Smooth muscle cell (in vitro differentiated cells): ENCODE results near the gene TNFSF13. TPM values are rescaled to one million over a fixed set of nuclear protein-coding genes. Genes with fewer than 3 reads are reported as not detected.
A peak's percentile ranks its signal among the peaks of the same experiment; 100 is the strongest.

ENCODE experiments used
- DNase-seq: peaks from one replicate; lab custom pipeline; 2025; ENCODE audit not compliant: unreplicated experiment; lab: John Stamatoyannopoulos, UW
- H2AFZ ChIP-seq: fragments of 200-600 bp; sonication (generic); 2 replicates; pipeline ENCODE4 v1.6.0; 2016; ENCODE audit warnings: antibody characterized with exemption, low read depth, mild to moderate bottlenecking
- H3F3A ChIP-seq: fragments of 200-600 bp; sonication (generic); 2 replicates; pipeline ENCODE4 v1.6.0; 2017; ENCODE audit warnings: antibody characterized with exemption, low read depth
- H3K27ac ChIP-seq: fragments of 200-600 bp; sonication (generic); 2 replicates; pipeline ENCODE4 v1.5.1; 2016; ENCODE audit warnings: low read depth, mild to moderate bottlenecking
- H3K27me3 ChIP-seq: fragments of 200-600 bp; sonication (generic); 2 replicates; pipeline ENCODE4 v1.6.1; 2016; ENCODE audit warnings: low read depth, mild to moderate bottlenecking
- H3K36me3 ChIP-seq: fragments of 200-600 bp; sonication (generic); 2 replicates; pipeline ENCODE4 v1.5.1; 2016; ENCODE audit warnings: low read depth
- H3K4me1 ChIP-seq: fragments of 200-600 bp; sonication (generic); 2 replicates; pipeline ENCODE4 v1.5.1; 2016; ENCODE audit warnings: low read depth
- H3K4me2 ChIP-seq: fragments of 200-600 bp; sonication (generic); 2 replicates; pipeline ENCODE4 v1.6.0; 2016; ENCODE audit warnings: mild to moderate bottlenecking
- H3K4me3 ChIP-seq: fragments of 200-600 bp; sonication (generic); 2 replicates; pipeline ENCODE4 v1.5.1; 2016; ENCODE audit warnings: mild to moderate bottlenecking
- H3K79me2 ChIP-seq: fragments of 200-600 bp; sonication (generic); 2 replicates; pipeline ENCODE4 v1.6.0; 2016; ENCODE audit warnings: low read depth, mild to moderate bottlenecking
- H3K9ac ChIP-seq: fragments of 200-600 bp; sonication (generic); 2 replicates; pipeline ENCODE4 v1.6.0; 2016; ENCODE audit warnings: low read depth
- H3K9me3 ChIP-seq: fragments of 200-600 bp; sonication (generic); replicated peaks from 2 replicates; pipeline ENCODE4 v1.5.1; 2016; ENCODE audit warnings: low read depth
- H4K20me1 ChIP-seq: fragments of 200-600 bp; sonication (generic); 2 replicates; pipeline ENCODE4 v1.6.0; 2016; ENCODE audit warnings: low read depth
- CTCF ChIP-seq: fragments of 200-600 bp; sonication (generic); IDR thresholded peaks from 2 replicates; pipeline ENCODE4 v1.5.1; 2017; ENCODE audit warnings: borderline replicate concordance, mild to moderate bottlenecking, antibody characterized with exemption; ENCODE audit not compliant: insufficient read depth, poor library complexity, severe bottlenecking
- WGBS: methylation state at CpG from one replicate; pipeline ENCODE4 v1.1.7; 2016; ENCODE audit warnings: low lambda C conversion rate; 5-methylcytosine and 5-hydroxymethylcytosine counted together
- polyA plus RNA-seq: library from polyadenylated mRNA; unstranded; fragments of >200 nt; fragmentation: Nextera tagmentation; extraction: Ambion mirVana; gene quantifications from 2 replicates; pipeline ENCODE4 v1.2.1, GENCODE V29; 2016
- total RNA-seq: library from RNA; depleted of rRNA; stranded (reverse); fragments of >200 nt; gene quantifications from 2 replicates; pipeline ENCODE4 v1.2.3, GENCODE V29; 2014

The TNFSF13 gene
- total and polyA plus RNA-seq, 2 experiments from 2014 or later: 0.38 to 4.1 TPM

DNA sequence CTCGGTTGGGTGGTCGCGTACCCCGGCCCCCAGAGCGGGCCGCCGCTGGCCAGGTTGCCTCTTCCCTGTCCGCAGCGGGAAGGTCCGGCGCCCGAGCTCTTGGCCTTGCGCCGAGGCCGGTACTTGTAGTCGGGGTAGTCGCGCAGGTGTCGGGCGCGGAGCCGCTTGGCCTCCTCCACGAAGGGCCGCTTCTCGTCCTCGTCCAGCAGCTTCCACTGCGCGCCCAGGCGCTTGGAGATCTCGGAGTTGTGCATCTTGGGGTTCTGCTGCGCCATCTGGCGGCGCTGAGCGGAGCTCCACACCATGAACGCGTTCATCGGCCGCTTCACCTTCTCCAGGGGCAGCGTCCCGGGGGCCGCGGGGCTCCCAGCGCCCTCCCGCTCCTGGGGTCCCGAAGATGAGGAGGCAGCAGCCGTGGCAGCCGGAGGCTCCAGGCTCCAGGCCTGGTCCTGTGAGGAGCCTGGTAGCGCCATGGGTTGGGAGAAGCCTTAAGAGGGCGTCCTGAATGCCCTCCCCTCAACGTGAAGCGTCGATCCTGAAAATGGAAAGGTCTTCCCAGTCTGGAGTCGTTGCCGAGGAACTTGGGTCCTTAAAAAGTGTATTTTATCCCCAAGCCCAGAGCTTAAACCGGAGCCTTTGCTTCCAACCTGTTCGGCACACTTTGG, 30.8 kb downstream of the TNFSF13 start:
- Histone ChIP-seq H4K20me1 (peaks cover 9% of the 10 kb centered on the region), H3K9me3 (no peaks in the 10 kb centered on the region), H3K79me2 (peaks cover 14% of the 10 kb centered on the region), H3K36me3 (peaks cover 6% of the 10 kb centered on the region), H3F3A (peaks cover 5% of the 10 kb centered on the region), H3K9ac (peak overlapping the region; percentile 54), H3K4me3 (peak overlapping the region; percentile 38), H3K4me2 (peak overlapping the region; percentile 77), H2AFZ (no peak overlapping the region), H3K27me3 (no peaks in the 10 kb centered on the region), H3K27ac (peak overlapping the region; percentile 96), H3K4me1 (peaks cover 31% of the 10 kb centered on the region)
- no peak for DNase-seq
- peak; percentile 85 for TF ChIP-seq CTCF
- 23% methylated on average over 56 of the region's 56 CpGs for WGBS

GRCh38 chr17:7589891-7590691, 31.5 kb downstream of the TNFSF13 start, which contains the start of gene SOX15:
Gene SOX15 (minus strand): TSS chr17:7590094. CDS start chr17:7589676, 418 bp downstream.
- H3K4me1 ChIP-seq: peaks cover 23% of the 10 kb centered on the region
- no peak for TF ChIP-seq CTCF
- peaks cover 10% of the 10 kb centered on the region for H3K36me3 ChIP-seq
- H3K27ac ChIP-seq: peak within 1 kb of the TSS; percentile 96
- H3K9me3 ChIP-seq: no peaks in the 10 kb centered on the region
- H3K79me2 ChIP-seq: peaks cover 6% of the 10 kb centered on the region
- DNase-seq: no peak
- H3K27me3 ChIP-seq: no peaks in the 10 kb centered on the region
- H3K4me2 ChIP-seq: peak within 1 kb of the TSS; percentile 77
- H3K9ac ChIP-seq: peak within 1 kb of the TSS; percentile 60
- peaks cover 9% of the 10 kb centered on the region for H4K20me1 ChIP-seq
- H2AFZ ChIP-seq: no peak within 1 kb of the TSS
- H3F3A ChIP-seq: peaks cover 5% of the 10 kb centered on the region
- 46% methylated on average over 21 of the region's 24 CpGs for WGBS
- peak within 1 kb of the TSS; percentile 38 for H3K4me3 ChIP-seq

GRCh38 chr17:7590743-7591142, 32.2 kb downstream of the TNFSF13 start:
- no peak for DNase-seq
- Histone ChIP-seq H2AFZ (no peak overlapping the region), H3K9me3 (no peaks in the 10 kb centered on the region), H4K20me1 (peaks cover 9% of the 10 kb centered on the region), H3K79me2 (no peaks in the 10 kb centered on the region), H3F3A (peaks cover 5% of the 10 kb centered on the region), H3K4me1 (peaks cover 23% of the 10 kb centered on the region), H3K4me2 (peak overlapping the region; percentile 54), H3K9ac (peak overlapping the region; percentile 60), H3K36me3 (peaks cover 10% of the 10 kb centered on the region), H3K4me3 (no peak overlapping the region), H3K27ac (peak overlapping the region; percentile 96), H3K27me3 (no peaks in the 10 kb centered on the region)
- TF ChIP-seq CTCF: no peak
- WGBS: 44% methylated on average over 4 of the region's 4 CpGs
